Renal cortical epithelial cell (primary cell): ENCODE results near the gene P2RY8. TPM values are rescaled to one million over a fixed set of nuclear protein-coding genes. Genes with fewer than 3 reads are reported as not detected.
"Not testable (repeated sequence)": the region's sequence is repeated elsewhere in the genome, so short reads cannot be mapped to it uniquely, and the experiment has no call there.

Experiments used
- DNase-seq: peaks from one replicate; pipeline ENCODE4 v3.0.0-alpha.2; 2011; ENCODE audit warnings: low read depth
- total RNA-seq: library from RNA; depleted of rRNA; stranded (reverse); fragments of >200 nt; gene quantifications from 2 replicates; pipeline ENCODE4 v1.2.3, GENCODE V29; 2014

P2RY8 gene
- total RNA-seq, 1 donor from 2014 or later = under 0.01 TPM

- DNase-seq = no peak
Measured at GRCh38 chrX:1464041-1464970, 72.7 kb downstream of the P2RY8 start.

- DNase-seq = no peak
Measured at GRCh38 chrX:1463581-1463980, 73.4 kb downstream of the P2RY8 start.

GRCh38 chrX:1462596-1463251 lies 74.3 kb downstream of the P2RY8 start:
- peak; percentile 26 for DNase-seq

- DNase-seq = no peak
Measured at GRCh38 chrX:1462110-1462509, 74.9 kb downstream of the P2RY8 start.

- DNase-seq = no peak
Measured at GRCh38 chrX:1455948-1456280, 81.1 kb downstream of the P2RY8 start.

- DNase-seq = peak; percentile 48
Measured at GRCh38 chrX:1453951-1454785, 82.8 kb downstream of the P2RY8 start.

- no peak for DNase-seq
Measured at GRCh38 chrX:1453395-1453783, 83.6 kb downstream of the P2RY8 start.

- peak; percentile 88 for DNase-seq
Measured at GRCh38 chrX:1452516-1453394, 84.2 kb downstream of the P2RY8 start, which contains the start of gene ASMTL. ASMTL (minus strand) TSS chrX:1452909; CDS start chrX:1452840, 69 bp downstream.

GRCh38 chrX:1451661-1452515 lies 85.1 kb downstream of the P2RY8 start:
- no peak for DNase-seq

GRCh38 chrX:1451251-1451660 lies 85.7 kb downstream of the P2RY8 start:
- DNase-seq = no peak

- no peak for DNase-seq
Measured at GRCh38 chrX:1450361-1451161, 86.4 kb downstream of the P2RY8 start.

- DNase-seq = no peak
Measured at GRCh38 chrX:1449823-1450149, 87.2 kb downstream of the P2RY8 start.

GRCh38 chrX:1449036-1449822 lies 87.8 kb downstream of the P2RY8 start:
- no peak for DNase-seq

GRCh38 chrX:1448573-1449001 lies 88.4 kb downstream of the P2RY8 start:
- not testable (repeated sequence) for DNase-seq

GRCh38 chrX:1447969-1448572 lies 88.9 kb downstream of the P2RY8 start:
- DNase-seq = not testable (repeated sequence)

GRCh38 chrX:1446984-1447968 lies 89.7 kb downstream of the P2RY8 start:
- DNase-seq = not testable (repeated sequence)
